HCT116 (cell line): ENCODE data around the gene WDR31. TPM values are rescaled to one million over a fixed set of nuclear protein-coding genes. Genes with fewer than 3 reads are reported as not detected.

ENCODE experiments used
- ATAC-seq: fragments of 200-7000 bp; cut with Tn5 transposase; 2 replicates; pipeline ENCODE4 v1.9.1; 2020; ENCODE audit warnings: mild to moderate bottlenecking, moderate library complexity
- BruUV-seq: library from RNA; stranded (reverse); fragments of 400-500 nt; replicated peaks from 2 replicates; lab custom pipeline; 2021; lab: Mats Ljungman, UMichigan
- CTCF ChIA-PET: fragments of 300-600 bp; sonication (Branson Sonifier 250); formaldehyde crosslinking; loops from one replicate; lab custom pipeline; 2021; ENCODE audit warnings: antibody characterized with exemption; lab: Charles Lee
- POLR2A ChIA-PET: fragments of 300-600, 350-600 bp; sonication (Branson Sonifier 250); formaldehyde crosslinking; loops from one replicate; lab custom pipeline; 2021; ENCODE audit warnings: antibody characterized with exemption; lab: Charles Lee
- RAD21 ChIA-PET, 2 experiments: fragments of 300-600 bp; sonication (Branson Sonifier 250); formaldehyde crosslinking; loops; one replicate each; lab custom pipeline; 2023; ENCODE audit warnings: low total read pairs in 2 of 2; ENCODE audit not compliant: uncharacterized antibody in 2 of 2, unreplicated experiment in 2 of 2, low non-redundant PET in 1 of 2; lab: Charles Lee
- DNase-seq: peaks from one replicate; pipeline ENCODE4 v3.0.0-alpha.2; 2010; ENCODE audit warnings: low read depth, low spot score
- H2AFZ ChIP-seq: fragments of 200-600 bp; shearing (Covaris generic), sonication (generic); 2 replicates; pipeline ENCODE4 v1.6.1; 2017; ENCODE audit warnings: low read depth, mixed run types, mixed read lengths, antibody characterized with exemption, low read length; ENCODE audit not compliant: poor library complexity, severe bottlenecking
- H3K27ac ChIP-seq: 2 replicates; pipeline ENCODE4 v1.5.1; 2012; ENCODE audit warnings: low read depth, low read length
- H3K27me3 ChIP-seq: fragments of 200-600 bp; sonication (generic); 2 replicates; pipeline ENCODE4 v1.6.1; 2016; ENCODE audit warnings: mixed run types, low read length, mixed read lengths; ENCODE audit not compliant: insufficient read depth
- H3K36me3 ChIP-seq, 2 experiments: fragments of 200-500 bp in 1 of 2; fragments of 200-600 bp in 1 of 2; sonication (Bioruptor generic) in 1 of 2; sonication (generic) in 1 of 2; 2 replicates each; pipeline versions ENCODE4 v1.5.1 to v1.6.1; 2014 to 2016; ENCODE audit warnings: low read length in 2 of 2, inconsistent platforms in 1 of 2, mixed read lengths in 1 of 2, mixed run types in 1 of 2; ENCODE audit not compliant: insufficient read depth in 2 of 2, control insufficient read depth in 1 of 2
- H3K4me1 ChIP-seq, 2 experiments: fragments of 200-600 bp in 1 of 2; sonication (generic) in 1 of 2; 2 replicates each; pipeline versions ENCODE4 v1.5.1 to v1.6.1; 2012 to 2017; ENCODE audit warnings: low read length in 2 of 2, inconsistent platforms in 1 of 2, mild to moderate bottlenecking in 1 of 2, mixed read lengths in 1 of 2, mixed run types in 1 of 2, moderate library complexity in 1 of 2; ENCODE audit not compliant: insufficient read depth in 2 of 2, control insufficient read depth in 1 of 2
- H3K4me2 ChIP-seq: fragments of 200-600 bp; sonication (generic); 2 replicates; pipeline ENCODE4 v1.6.1; 2017; ENCODE audit warnings: mixed run types, low read length, mixed read lengths
- H3K4me3 ChIP-seq, 2 experiments: fragments of 200-600 bp in 1 of 2; sonication (generic) in 1 of 2; replicated peaks in 1 of 2; 2 replicates each; pipeline ENCODE4 v1.5.1; 2011 to 2016; ENCODE audit warnings: low read length in 2 of 2, control low read depth in 1 of 2, low read depth in 1 of 2, mild to moderate bottlenecking in 1 of 2, mixed read lengths in 1 of 2, mixed run types in 1 of 2
- H3K79me2 ChIP-seq: fragments of 200-600 bp; sonication (generic); 2 replicates; pipeline ENCODE4 v1.6.1; 2017; ENCODE audit warnings: mild to moderate bottlenecking, mixed run types, low read length, moderate library complexity, mixed read lengths; ENCODE audit not compliant: insufficient read depth
- H3K9ac ChIP-seq: fragments of 200-600 bp; sonication (generic); 2 replicates; pipeline ENCODE4 v1.6.1; 2016; ENCODE audit warnings: low read length, mixed read lengths
- H3K9me2 ChIP-seq: fragments of 200-600 bp; sonication (generic), shearing (Covaris generic); 2 replicates; pipeline ENCODE4 v1.6.1; 2017; ENCODE audit warnings: mixed run types, mild to moderate bottlenecking, moderate library complexity; ENCODE audit not compliant: insufficient read depth
- H3K9me3 ChIP-seq, 2 experiments: fragments of 200-500 bp in 1 of 2; fragments of 200-600 bp in 1 of 2; sonication (Bioruptor generic) in 1 of 2; sonication (generic) in 1 of 2; 2 replicates each; pipeline ENCODE4 v1.6.1; 2014 to 2017; ENCODE audit warnings: low read length in 2 of 2, mixed read lengths in 2 of 2, inconsistent platforms in 1 of 2, low read depth in 1 of 2, mild to moderate bottlenecking in 1 of 2, mixed run types in 1 of 2, moderate library complexity in 1 of 2; ENCODE audit not compliant: control insufficient read depth in 1 of 2, insufficient read depth in 1 of 2
- H4K20me1 ChIP-seq: fragments of 200-600 bp; sonication (generic), shearing (Covaris generic); 2 replicates; pipeline ENCODE4 v1.6.1; 2017; ENCODE audit warnings: mixed run types, mild to moderate bottlenecking, moderate library complexity; ENCODE audit not compliant: insufficient read depth
- EGR1 ChIP-seq: IDR thresholded peaks from 2 replicates; pipeline ENCODE4 v1.6.1; 2012; ENCODE audit warnings: low read depth
- ELF1 ChIP-seq: IDR thresholded peaks from 2 replicates; pipeline ENCODE4 v1.6.1; 2012; ENCODE audit warnings: low read depth, borderline replicate concordance
- EZH2 ChIP-seq: fragments of 200-600 bp; sonication (generic); IDR thresholded peaks from 2 replicates; pipeline ENCODE4 v1.6.1; 2017; ENCODE audit warnings: antibody characterized with exemption, mixed run types
- FOSL1 ChIP-seq: IDR thresholded peaks from 2 replicates; pipeline ENCODE4 v1.6.1; 2012; ENCODE audit warnings: low read depth
- JUND ChIP-seq: IDR thresholded peaks from 2 replicates; pipeline ENCODE4 v1.6.1; 2012
- POLR2A ChIP-seq: IDR thresholded peaks from 2 replicates; pipeline ENCODE4 v1.7.0; 2011; ENCODE audit warnings: borderline replicate concordance; ENCODE audit not compliant: insufficient read depth, insufficient read length; ENCODE audit errors: extremely low read depth
- SIN3A ChIP-seq: IDR thresholded peaks from 2 replicates; pipeline ENCODE4 v1.6.1; 2012; ENCODE audit warnings: low read depth
- SP1 ChIP-seq: IDR thresholded peaks from 2 replicates; pipeline ENCODE4 v1.6.1; 2012; ENCODE audit warnings: low read depth
- YY1 ChIP-seq: IDR thresholded peaks from 2 replicates; pipeline ENCODE4 v1.6.1; 2011; ENCODE audit warnings: low read length, low read depth, moderate library complexity, mild to moderate bottlenecking; ENCODE audit not compliant: insufficient replicate concordance; ENCODE audit errors: extremely low read depth
- intact Hi-C: fragments of 100-400 bp; cut with micrococcal nuclease; formaldehyde crosslinking; loops from 2 replicates; pipeline ENCODE4 v1.10.0; 2022
- total RNA-seq: library from RNA; stranded (reverse); gene quantifications from one replicate; pipeline ENCODE4 v1.2.1, GENCODE V29; 2021; ENCODE audit not compliant: unreplicated experiment
- TF ChIP-seq, protein P1 (sequence below), 3 experiments: fragments of 200-600 bp in 1 of 3; sonication (generic) in 1 of 3; IDR thresholded peaks in 2 of 3; conservative IDR thresholded peaks in 1 of 3; 2 replicates each; pipeline ENCODE4 v1.5.1; 2012 to 2017; ENCODE audit warnings: low read depth in 2 of 3, low read length in 2 of 3, antibody characterized with exemption in 1 of 3, borderline replicate concordance in 1 of 3, control low read depth in 1 of 3, mild to moderate bottlenecking in 1 of 3, mixed read lengths in 1 of 3, mixed run types in 1 of 3, moderate library complexity in 1 of 3; ENCODE audit not compliant: insufficient read depth in 1 of 3

Gene WDR31
- total RNA-seq, 1 experiment from 2014 or later, result 5.9 TPM

DNA sequence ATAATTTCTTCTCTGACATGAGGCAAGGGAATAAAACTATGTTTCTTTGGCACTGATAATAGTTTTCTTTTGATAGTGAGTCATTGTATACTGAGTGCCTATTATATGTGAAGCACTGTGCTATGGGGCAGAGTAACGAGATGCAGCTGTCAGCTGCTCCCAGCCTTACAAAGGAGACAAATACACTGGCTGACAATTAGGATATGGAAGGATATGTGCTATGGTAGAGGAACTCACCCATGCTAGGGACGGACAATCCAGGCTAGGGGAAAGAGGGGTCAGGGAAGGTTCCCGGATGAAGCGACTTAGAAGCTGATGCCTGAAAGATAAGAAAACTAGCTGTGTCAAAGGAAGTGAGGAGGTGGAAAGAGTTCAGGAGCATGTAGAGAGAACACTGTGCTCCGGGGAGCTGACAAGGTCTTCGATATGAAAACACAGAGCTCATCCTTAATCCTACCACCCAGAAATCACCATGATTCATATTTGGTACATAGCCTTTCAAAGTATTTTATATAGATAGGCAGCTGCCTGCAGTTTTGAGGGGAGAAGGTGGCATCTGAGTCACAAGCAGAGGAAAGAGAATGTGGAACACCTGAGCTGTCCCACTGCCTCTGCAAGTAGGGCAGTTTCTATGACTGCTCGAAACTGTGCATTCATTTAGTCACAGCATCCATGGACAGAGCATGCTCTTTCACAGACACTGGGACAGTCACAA is 21.4 kb upstream of the WDR31 start:
- Histone ChIP-seq H3K79me2 (no peaks in the 10 kb centered on the region), H3K9me2 (no peaks in the 10 kb centered on the region), H3K27me3 (no peaks in the 10 kb centered on the region), H3K9ac (no peak overlapping the region), H3K36me3 (peaks cover 2 to 4% of the 10 kb centered on the region in 2 experiments; a peak in 1 of 4 replicates), H3K4me2 (no peak overlapping the region), H4K20me1 (no peaks in the 10 kb centered on the region), H3K4me3 (no peak overlapping the region), H3K9me3 (no peaks in the 10 kb centered on the region), H3K4me1 (peaks cover 11 to 14% of the 10 kb centered on the region in 2 experiments), H3K27ac (peak overlapping the region; percentile 8; the same call in 1 of the 2 replicates), H2AFZ (no peak overlapping the region)
- ATAC-seq, result no peak
- RAD21 ChIA-PET, result no interaction called here
- TF ChIP-seq SP1, result no peak
- CTCF ChIA-PET, result no interaction called here
- BruUV-seq, result no TSS peak
- POLR2A ChIA-PET, result interaction anchor here (1.2 kb wide), 1 partner anchor 20 kb away, joined by 3 read pairs; no protein-coding TSS in a partner anchor
- intact Hi-C loops, result no loop called here
- no peak for DNase-seq

DNA sequence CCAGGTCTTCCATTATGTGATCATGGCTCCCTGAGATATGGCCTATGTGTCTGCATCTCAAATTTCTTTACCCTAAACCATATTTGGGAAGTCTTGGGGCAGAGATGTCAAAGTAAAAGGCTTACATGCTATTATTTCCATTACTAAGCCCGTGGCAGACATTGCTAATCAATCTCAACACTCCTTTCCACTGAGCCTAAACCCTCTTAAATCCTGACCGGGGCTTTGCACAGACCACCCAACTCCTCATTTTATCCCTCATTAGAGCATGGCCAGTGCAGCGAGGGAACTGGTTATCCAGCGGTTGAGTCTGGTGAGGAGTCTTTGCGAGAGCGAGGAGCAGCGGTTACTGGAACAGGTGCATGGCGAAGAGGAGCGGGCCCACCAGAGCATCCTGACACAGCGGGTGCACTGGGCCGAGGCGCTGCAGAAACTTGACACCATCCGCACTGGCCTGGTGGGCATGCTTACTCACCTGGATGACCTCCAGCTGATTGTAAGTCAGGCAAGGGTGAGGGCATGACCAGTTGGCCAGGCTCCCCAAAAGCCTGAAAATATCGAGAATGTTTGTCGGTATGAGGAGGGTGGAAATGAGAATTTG is 20.3 kb upstream of the WDR31 start:
- no peak for TF ChIP-seq POLR2A
- TF ChIP-seq ELF1, result no peak
- TF ChIP-seq, protein P1, sequence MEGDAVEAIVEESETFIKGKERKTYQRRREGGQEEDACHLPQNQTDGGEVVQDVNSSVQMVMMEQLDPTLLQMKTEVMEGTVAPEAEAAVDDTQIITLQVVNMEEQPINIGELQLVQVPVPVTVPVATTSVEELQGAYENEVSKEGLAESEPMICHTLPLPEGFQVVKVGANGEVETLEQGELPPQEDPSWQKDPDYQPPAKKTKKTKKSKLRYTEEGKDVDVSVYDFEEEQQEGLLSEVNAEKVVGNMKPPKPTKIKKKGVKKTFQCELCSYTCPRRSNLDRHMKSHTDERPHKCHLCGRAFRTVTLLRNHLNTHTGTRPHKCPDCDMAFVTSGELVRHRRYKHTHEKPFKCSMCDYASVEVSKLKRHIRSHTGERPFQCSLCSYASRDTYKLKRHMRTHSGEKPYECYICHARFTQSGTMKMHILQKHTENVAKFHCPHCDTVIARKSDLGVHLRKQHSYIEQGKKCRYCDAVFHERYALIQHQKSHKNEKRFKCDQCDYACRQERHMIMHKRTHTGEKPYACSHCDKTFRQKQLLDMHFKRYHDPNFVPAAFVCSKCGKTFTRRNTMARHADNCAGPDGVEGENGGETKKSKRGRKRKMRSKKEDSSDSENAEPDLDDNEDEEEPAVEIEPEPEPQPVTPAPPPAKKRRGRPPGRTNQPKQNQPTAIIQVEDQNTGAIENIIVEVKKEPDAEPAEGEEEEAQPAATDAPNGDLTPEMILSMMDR (IDR thresholded peaks at IDR 0.05 in 2 of 3, conservative IDR thresholded peaks at IDR 0.05 in 1 of 3; ENCODE audit: borderline replicate concordance in 1 of 3, insufficient read depth in 1 of 3, low read depth in 2 of 3, low read length in 2 of 3), result no peak
- TF ChIP-seq EZH2, result no peak
- TF ChIP-seq JUND, result no peak
- no peak for TF ChIP-seq FOSL1
- no peak for TF ChIP-seq SIN3A
- no peak for TF ChIP-seq YY1
- TF ChIP-seq EGR1, result no peak
- TF ChIP-seq, all 23 proteins: peak for 0
- ChIA-PET CTCF (no interaction called here), RAD21 (no interaction called here), POLR2A (no interaction called here)
- peaks cover 11 to 14% of the 10 kb centered on the region in 2 experiments for H3K4me1 ChIP-seq
- H3K4me3 ChIP-seq, result no peak overlapping the region
- intact Hi-C loops, result no loop called here
- peaks cover 4% of the 10 kb centered on the region in 2 experiments; a peak in 1 of 4 replicates for H3K36me3 ChIP-seq
- no TSS peak for BruUV-seq
- no peaks in the 10 kb centered on the region for H3K79me2 ChIP-seq
- H3K9ac ChIP-seq, result no peak overlapping the region
- no peak overlapping the region for H3K27ac ChIP-seq
- H3K27me3 ChIP-seq, result no peaks in the 10 kb centered on the region
- H3K4me2 ChIP-seq, result no peak overlapping the region
- no peaks in the 10 kb centered on the region for H3K9me3 ChIP-seq
- no peak for DNase-seq
- H4K20me1 ChIP-seq, result no peaks in the 10 kb centered on the region
- ATAC-seq, result no peak
- no peaks in the 10 kb centered on the region for H3K9me2 ChIP-seq
- H2AFZ ChIP-seq, result no peak overlapping the region
